NCI-H1417 treated with DMSO at 0.1 percent for 48 hours (cell line): ENCODE results near the gene DLG5.

Experiments
- DNase-seq: peaks from one replicate; lab custom pipeline; 2025; lab: John Stamatoyannopoulos, UW

DLG5 gene

GRCh38 chr10:77926566-77927401, at the start of gene DLG5:
TSS of gene DLG5 (minus strand) at chr10:77926755. CDS start at chr10:77926520, 235 bp downstream.
- DNase-seq: no peak

- no peak for DNase-seq
These were observed 48.6 kb upstream of the DLG5 start for GRCh38 chr10:77975086-77975666.

GRCh38 chr10:77974396-77975074, 48.0 kb upstream of the DLG5 start:
- no peak for DNase-seq

DNA sequence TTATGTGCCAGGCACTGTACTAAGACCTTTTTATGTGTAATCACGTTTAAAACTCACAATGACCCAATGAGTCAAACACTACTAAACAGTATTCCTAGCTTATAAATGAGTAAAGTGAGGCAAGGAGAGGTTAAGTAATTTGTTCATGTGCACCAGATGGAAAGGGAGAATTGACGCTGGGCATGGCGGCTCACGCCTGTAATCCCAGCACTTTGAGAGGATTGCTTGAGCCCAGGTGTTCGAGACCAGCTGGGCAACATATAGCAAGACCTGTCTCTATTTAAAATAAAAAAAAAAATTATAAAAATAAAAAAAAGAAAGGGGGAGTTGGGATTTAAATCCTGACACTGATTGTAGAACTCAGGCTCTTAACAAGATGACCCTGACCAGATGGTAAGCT, 46.7 kb upstream of the DLG5 start:
- DNase-seq: no peak

GRCh38 chr10:77972148-77972547, 45.6 kb upstream of the DLG5 start:
- DNase-seq: no peak

GRCh38 chr10:77971804-77972144, 45.2 kb upstream of the DLG5 start:
- no peak for DNase-seq

GRCh38 chr10:77970869-77971803, 44.6 kb upstream of the DLG5 start:
- DNase-seq: no peak

DNA sequence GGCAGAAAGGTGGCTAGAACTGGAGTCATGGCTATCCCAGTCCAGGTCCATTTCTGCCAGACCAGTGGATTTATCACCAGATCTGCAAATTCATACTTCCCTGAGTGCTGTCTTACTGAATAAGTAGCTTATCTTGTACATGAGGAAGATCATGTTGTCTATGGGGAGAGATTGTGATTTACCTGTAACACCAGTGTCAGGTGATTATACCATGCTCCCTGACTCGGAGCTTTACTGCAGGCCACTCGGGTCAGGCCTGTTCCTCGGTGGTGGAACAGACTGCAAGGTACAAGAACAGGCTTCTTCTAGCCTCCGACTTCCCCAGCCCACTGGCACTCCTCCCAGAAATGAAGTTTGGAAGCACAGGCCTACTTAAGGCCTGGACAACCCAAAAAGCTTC, 42.6 kb upstream of the DLG5 start:
- DNase-seq: no peak

- DNase-seq: no peak
These were observed 41.1 kb upstream of the DLG5 start for GRCh38 chr10:77967611-77968022.

- no peak for DNase-seq
These were observed 38.7 kb upstream of the DLG5 start for GRCh38 chr10:77965294-77965693.

- DNase-seq: no peak
These were observed 38.3 kb upstream of the DLG5 start for GRCh38 chr10:77964811-77965210.

GRCh38 chr10:77963901-77964300, 37.3 kb upstream of the DLG5 start:
- no peak for DNase-seq

DNA sequence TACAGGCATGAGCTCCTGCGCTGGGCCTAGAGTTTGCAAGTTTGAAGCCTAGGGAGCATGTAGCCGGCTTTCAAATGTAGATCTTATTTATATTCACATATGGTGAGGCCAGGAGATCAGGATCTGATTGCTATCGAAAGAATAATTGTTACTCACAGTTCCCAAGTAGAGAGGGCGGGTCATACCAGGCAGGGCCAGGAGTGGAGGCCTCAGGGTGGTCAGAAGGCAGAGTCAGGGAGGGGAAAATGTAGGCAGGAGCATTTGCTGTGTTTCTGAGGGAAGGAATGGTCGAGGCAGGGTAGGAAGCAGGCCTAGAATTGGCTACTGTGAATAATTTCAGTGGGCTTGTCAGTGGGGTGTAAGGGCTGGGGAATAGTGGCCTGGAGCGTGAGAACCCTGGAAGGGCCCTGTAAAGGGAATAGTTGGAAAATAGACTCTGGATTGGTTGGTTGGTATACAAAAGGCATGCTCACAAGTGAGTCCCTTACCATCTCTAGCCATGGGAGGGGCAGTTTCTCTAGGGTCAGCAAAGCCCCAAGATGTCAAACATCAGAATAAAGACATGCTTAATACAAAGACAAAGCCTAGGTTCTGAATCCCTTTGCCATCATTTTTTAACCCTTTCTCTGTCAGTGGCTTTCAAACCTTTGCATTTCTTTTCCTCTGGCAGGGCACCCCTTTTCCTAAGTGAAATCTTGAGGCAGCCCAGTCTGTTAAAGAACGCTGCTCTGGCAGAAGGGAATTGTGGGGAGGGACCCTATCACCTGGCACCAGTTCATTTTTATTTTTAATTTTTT, 36.0 kb upstream of the DLG5 start:
- DNase-seq: no peak

DNA sequence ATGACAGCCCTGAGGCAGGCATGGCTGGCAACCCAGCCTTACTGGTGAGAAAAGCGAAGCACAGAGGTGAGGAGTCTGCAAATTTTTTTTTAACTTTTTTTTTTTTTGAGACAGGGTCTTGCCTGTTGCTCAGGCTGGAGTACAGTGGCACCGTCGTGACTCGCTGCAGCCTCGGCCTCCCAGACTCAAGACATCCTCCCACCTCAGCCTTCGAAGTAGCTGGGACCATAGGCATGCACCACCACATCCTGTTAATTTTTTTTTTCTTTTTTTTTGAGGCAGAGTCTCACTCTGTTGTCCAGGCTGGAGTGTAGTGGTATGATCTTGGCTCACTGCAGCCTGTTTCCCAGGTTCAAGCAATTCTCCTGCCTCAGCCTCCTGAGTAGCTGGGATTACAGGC, 35.1 kb upstream of the DLG5 start:
- no peak for DNase-seq

DNA sequence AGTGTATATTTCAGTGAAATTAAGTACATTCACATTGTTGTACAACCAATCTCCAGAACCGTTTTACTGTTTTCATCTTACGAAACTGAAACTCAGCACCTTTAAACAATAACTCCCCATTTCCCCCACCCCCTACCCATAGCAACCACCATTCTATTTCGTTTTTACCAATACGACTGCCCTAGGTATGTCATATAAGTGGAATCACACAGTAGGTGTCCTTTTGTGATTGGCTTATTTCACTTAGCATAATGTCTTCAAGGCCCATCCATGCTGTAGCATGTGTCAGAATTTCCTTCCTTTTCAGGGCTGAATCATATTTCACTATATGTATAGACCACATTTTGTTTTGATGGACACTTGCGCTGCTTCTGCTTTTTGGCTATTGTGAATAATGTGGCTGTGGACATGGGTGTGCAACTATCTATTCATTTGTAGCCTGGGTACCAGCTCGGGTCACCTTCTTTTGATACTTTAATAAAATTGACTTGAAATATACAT, 34.3 kb upstream of the DLG5 start:
- DNase-seq: no peak

- no peak for DNase-seq
These were observed 33.4 kb upstream of the DLG5 start for GRCh38 chr10:77959887-77960455.

DNA sequence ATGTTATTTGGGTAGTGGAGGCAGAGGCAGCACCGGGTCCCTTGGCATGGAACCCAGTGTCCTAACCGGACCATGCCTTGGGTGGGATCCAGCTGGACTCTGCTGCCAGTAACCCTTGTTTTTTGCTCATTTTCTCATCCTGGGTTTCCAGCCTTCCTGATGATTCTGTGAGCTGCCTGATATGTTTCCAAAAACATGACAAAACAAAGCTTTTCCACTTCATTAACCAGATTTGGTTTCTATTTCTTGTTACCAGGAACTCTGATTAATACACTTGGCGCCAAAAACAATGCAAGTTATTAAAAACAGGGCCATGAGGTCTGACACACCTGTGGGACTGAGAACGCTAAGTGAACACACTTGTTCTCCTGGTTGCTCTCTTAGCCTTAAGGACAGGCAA, 32.8 kb upstream of the DLG5 start:
- no peak for DNase-seq

DNA sequence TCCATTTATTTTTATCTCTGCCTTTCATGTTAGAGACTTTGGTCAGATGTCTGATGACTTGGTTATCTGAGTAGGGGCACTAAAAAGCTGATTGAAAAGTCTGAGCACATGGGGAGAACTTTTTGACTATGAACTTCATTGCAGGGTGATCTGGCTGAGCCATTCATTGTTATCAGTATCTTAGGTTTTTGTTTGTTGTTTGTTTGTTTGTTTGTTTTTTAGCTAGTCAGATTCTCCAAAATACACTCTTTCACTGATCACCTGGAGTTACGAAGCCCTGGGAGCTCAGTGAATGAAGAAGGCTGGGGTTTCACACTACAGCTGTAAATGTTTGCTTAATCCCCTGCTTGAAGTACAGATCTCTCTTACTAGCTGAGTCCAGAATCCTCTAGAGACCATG, 28.6 kb upstream of the DLG5 start:
- DNase-seq: no peak

DNA sequence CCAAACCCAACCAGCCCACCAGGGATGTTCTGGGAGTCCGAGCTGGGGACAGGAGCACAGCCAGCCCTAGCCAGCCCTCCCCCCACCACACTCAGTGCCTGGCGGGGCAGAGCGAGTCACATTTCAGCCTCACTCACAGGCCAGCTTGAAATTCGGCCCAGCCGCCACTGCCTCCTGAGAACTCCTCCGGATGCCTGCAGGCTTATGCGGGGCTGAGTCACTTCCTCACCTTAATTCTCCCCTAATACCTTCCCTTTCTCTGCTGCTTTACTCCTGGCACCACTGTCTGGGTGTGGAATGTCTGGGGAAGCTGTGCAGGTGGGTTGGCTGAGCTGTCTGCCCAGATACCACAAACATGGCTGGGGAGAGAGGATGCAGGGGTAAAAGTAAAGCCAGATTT, 22.6 kb upstream of the DLG5 start:
- DNase-seq: no peak

- DNase-seq: no peak
These were observed 19.5 kb upstream of the DLG5 start for GRCh38 chr10:77946084-77946483.

DNA sequence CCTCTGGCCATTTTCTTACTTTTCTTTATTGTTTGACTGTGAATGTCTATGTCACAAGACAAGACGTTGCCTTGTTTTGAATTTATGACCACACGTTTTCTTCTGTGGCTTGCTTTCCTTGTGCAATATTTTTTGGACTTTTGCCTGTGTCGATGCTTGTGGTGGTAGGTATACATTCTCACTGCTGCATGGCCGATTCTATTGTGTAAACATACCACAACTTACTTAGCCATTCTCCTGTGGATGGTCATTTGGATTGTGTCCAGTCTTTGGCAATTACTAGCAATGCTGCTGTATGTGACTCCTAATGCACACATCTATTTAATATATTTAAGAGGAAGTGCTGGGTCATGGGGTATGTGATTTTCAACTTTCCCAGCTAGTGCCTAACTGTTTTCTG, 18.0 kb upstream of the DLG5 start:
- no peak for DNase-seq
